GM23248 (cell line): ENCODE data around the gene FCN1. TPM values are rescaled to one million over a fixed set of nuclear protein-coding genes. Genes with fewer than 3 reads are reported as not detected.

ENCODE experiments used
- DNase-seq: peaks from one replicate; pipeline ENCODE4 v3.0.0-alpha.2; 2015
- H2AFZ ChIP-seq: fragments of 200-600 bp; sonication (generic); 2 replicates; pipeline ENCODE4 v1.6.1; 2016; ENCODE audit warnings: antibody characterized with exemption
- H3F3A ChIP-seq: fragments of 200-600 bp; sonication (generic); 2 replicates; pipeline ENCODE4 v1.6.1; 2016; ENCODE audit warnings: mild to moderate bottlenecking, antibody characterized with exemption, mixed run types; ENCODE audit not compliant: insufficient read depth
- H3K27ac ChIP-seq: fragments of 200-600 bp; sonication (generic); 2 replicates; pipeline ENCODE4 v1.5.1; 2016; ENCODE audit warnings: mild to moderate bottlenecking
- H3K27me3 ChIP-seq: fragments of 200-600 bp; sonication (generic); replicated peaks from 2 replicates; pipeline ENCODE4 v1.6.1; 2016; ENCODE audit warnings: mild to moderate bottlenecking; ENCODE audit not compliant: insufficient read depth
- H3K36me3 ChIP-seq: fragments of 200-600 bp; sonication (generic); 2 replicates; pipeline ENCODE4 v1.6.1; 2016; ENCODE audit warnings: low read depth, mild to moderate bottlenecking
- H3K4me1 ChIP-seq: fragments of 200-600 bp; sonication (generic); 2 replicates; pipeline ENCODE4 v1.6.1; 2016; ENCODE audit warnings: mild to moderate bottlenecking; ENCODE audit not compliant: insufficient read depth
- H3K4me2 ChIP-seq: fragments of 200-600 bp; sonication (generic); one replicate; pipeline ENCODE4 v1.6.1; 2016; ENCODE audit warnings: mild to moderate bottlenecking; ENCODE audit not compliant: unreplicated experiment
- H3K4me3 ChIP-seq: fragments of 200-600 bp; sonication (generic); 2 replicates; pipeline ENCODE4 v1.5.1; 2016; ENCODE audit warnings: mild to moderate bottlenecking
- H3K79me2 ChIP-seq: fragments of 200-600 bp; sonication (generic); 2 replicates; pipeline ENCODE4 v1.6.1; 2016; ENCODE audit warnings: mild to moderate bottlenecking; ENCODE audit not compliant: insufficient read depth
- H3K9ac ChIP-seq: fragments of 200-600 bp; sonication (generic); 2 replicates; pipeline ENCODE4 v1.6.1; 2016; ENCODE audit warnings: mild to moderate bottlenecking
- H3K9me2 ChIP-seq: fragments of 200-600 bp; sonication (generic); 2 replicates; pipeline ENCODE4 v1.6.1; 2016; ENCODE audit warnings: mixed run types, mild to moderate bottlenecking, moderate library complexity; ENCODE audit not compliant: insufficient read depth
- H3K9me3 ChIP-seq: fragments of 200-600 bp; sonication (generic); one replicate; pipeline ENCODE4 v1.6.1; 2017; ENCODE audit warnings: low read depth
- H4K20me1 ChIP-seq: fragments of 200-600 bp; sonication (generic); 2 replicates; pipeline ENCODE4 v1.6.0; 2016; ENCODE audit not compliant: insufficient read depth
- EZH2 ChIP-seq: fragments of 200-600 bp; sonication (generic); IDR thresholded peaks from 2 replicates; pipeline ENCODE4 v1.6.1; 2018; ENCODE audit warnings: antibody characterized with exemption, mild to moderate bottlenecking; ENCODE audit not compliant: insufficient read depth, poor library complexity, severe bottlenecking
- EZH2phosphoT487 ChIP-seq: fragments of 200-600 bp; sonication (generic); IDR thresholded peaks from 2 replicates; pipeline ENCODE4 v1.6.1; 2018; ENCODE audit warnings: antibody characterized with exemption, moderate library complexity, mild to moderate bottlenecking, low read depth; ENCODE audit not compliant: insufficient read depth
- WGBS, 2 experiments: methylation state at CpG; one replicate each; pipeline ENCODE4 v1.1.6; 2015 to 2017; ENCODE audit warnings: low lambda C conversion rate in 2 of 2, low coverage in 1 of 2; ENCODE audit errors: missing lambda C conversion rate in 2 of 2; 5-methylcytosine and 5-hydroxymethylcytosine counted together
- in situ Hi-C: fragments of 300-500 bp; cut with MboI; formaldehyde crosslinking; loops from 2 replicates; pipeline ENCODE4 v1.15.0; 2020
- polyA plus RNA-seq: library from polyadenylated mRNA; unstranded; fragments of >200 nt; fragmentation: Nextera tagmentation; extraction: Ambion mirVana; gene quantifications from 2 replicates; pipeline ENCODE4 v1.2.1, GENCODE V29; 2016
- total RNA-seq: library from RNA; depleted of rRNA; stranded (reverse); fragments of >200 nt; shearing (Covaris generic); gene quantifications from 2 replicates; pipeline ENCODE4 v1.2.3, GENCODE V29; 2014; rRNA removed

FCN1 gene
- not detected in 2 replicates for total RNA-seq
- polyA plus RNA-seq = not detected in 2 replicates

DNA sequence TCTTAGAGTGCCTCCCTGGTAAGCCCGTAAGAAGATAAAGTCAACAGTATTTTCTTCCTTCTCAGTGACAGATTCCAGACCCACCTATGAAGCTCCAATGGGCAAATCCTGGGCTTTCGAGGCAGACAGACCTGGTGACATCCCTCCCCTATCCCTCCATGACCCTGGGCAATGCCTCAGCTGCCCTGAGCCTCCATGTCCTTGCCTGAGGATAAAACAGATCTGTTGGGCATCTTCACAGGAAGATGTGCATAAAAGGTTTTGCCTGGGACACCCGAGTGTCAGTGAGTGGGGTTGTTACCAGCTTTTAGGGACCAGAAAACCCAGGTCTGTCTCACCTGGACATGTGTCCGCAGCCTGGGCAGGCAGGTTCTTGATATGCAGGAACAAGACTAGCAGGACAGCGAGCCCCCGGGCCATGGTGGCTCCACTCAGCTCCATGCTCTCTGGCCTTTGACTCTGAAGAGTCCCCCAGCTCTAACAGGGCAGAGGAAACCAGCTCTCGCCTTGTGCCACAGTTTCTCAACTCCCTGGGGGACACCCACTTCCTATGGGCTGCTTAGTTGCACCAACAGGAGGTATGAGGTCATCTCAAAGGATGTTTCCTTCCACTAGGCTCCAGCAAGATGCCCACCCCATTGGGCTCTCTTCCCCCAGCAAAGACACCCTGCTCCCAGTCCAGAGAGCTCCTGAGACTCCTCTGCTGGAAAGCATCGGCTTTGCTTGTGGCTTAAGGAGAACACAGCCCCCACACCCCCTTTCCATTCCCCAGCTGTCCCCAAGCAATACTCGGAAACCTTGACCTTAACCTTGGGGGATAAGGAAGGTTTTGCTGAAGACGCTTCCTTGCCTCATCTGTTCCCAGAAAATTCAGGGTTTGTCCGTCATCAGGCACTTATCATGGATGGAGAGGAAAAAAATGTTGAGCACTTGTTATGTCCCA is at the start of gene FCN1:
TSS of gene FCN1 (minus strand) at position 482 of the 943 bp plus-strand sequence. CDS start at position 441, 41 bp downstream.
- Histone ChIP-seq H3K9me3 (peaks cover 5% of the 10 kb centered on the region), H4K20me1 (no peaks in the 10 kb centered on the region), H3K27me3 (peaks cover 15% of the 10 kb centered on the region; the same call in 1 of the 2 replicates), H3K27ac (no peak within 1 kb of the TSS), H3K36me3 (no peaks in the 10 kb centered on the region), H3K4me2 (no peak within 1 kb of the TSS), H2AFZ (no peak within 1 kb of the TSS), H3K9ac (no peak within 1 kb of the TSS), H3K79me2 (no peaks in the 10 kb centered on the region), H3K4me1 (no peaks in the 10 kb centered on the region), H3K9me2 (no peaks in the 10 kb centered on the region), H3K4me3 (no peak within 1 kb of the TSS), H3F3A (no peaks in the 10 kb centered on the region)
- no peak for DNase-seq
- TF ChIP-seq EZH2phosphoT487 = no peak
- TF ChIP-seq EZH2 = no peak
- WGBS, 2 experiments = 45% methylated on average over 11 of the region's 11 CpGs
- in situ Hi-C loops = no loop called here

DNA sequence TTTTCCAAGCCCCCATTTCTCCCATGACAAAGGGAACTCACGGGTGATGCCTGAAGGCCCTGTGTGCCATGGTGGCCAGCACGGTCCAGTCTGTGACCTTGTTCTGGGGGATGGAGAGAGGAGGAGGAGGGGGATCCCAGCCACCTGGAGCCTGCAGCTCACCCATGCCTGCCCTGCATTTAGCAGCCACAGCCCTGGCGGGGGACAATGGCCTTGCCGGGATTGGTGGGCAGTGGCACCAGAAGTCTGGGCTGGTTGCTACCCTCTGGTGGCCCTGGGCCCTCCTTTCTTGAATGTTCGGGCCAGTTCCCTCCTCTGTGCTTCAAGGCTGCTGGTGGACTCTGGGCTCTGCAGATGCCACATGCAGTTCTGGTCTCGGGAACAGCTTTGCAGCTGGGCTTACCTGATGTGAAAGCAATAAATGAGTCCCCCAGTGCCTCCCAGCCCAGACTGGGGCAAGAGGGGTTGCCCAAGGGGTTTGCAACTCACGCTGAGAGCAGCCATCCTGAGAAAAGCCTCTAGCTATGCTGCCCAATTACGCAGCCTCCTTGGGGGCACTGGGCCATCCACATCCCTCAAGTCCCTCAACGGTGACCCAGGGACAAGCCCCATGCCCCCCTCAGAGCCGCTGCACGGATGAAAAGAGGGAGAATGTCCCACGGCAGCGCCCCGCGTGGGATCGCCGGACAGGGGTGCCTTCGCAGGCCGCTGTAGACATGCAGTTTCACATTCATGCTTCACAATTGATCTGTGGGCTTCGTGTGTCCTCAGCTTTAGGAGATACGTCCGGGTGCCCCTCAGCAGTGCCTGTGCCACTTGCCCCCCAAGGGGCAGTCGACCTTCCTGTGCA is 49.2 kb upstream of the FCN1 start:
- H3K79me2 ChIP-seq = no peaks in the 10 kb centered on the region
- peaks cover 25% of the 10 kb centered on the region; the same call in 1 of the 2 replicates for H3K27me3 ChIP-seq
- H3K9me3 ChIP-seq = no peaks in the 10 kb centered on the region
- no peaks in the 10 kb centered on the region for H3K9me2 ChIP-seq
- DNase-seq = no peak
- no peak overlapping the region for H3K4me2 ChIP-seq
- 63 to 64% methylated on average over 22 to 23 of the region's 23 CpGs for WGBS, 2 experiments
- in situ Hi-C loops = no loop called here
- H4K20me1 ChIP-seq = no peaks in the 10 kb centered on the region
- no peaks in the 10 kb centered on the region for H3K4me1 ChIP-seq
- no peak overlapping the region for H2AFZ ChIP-seq
- H3K4me3 ChIP-seq = no peak overlapping the region
- TF ChIP-seq EZH2 = no peak
- TF ChIP-seq EZH2phosphoT487 = no peak
- no peak overlapping the region for H3K9ac ChIP-seq
- H3K27ac ChIP-seq = no peak overlapping the region
- H3K36me3 ChIP-seq = no peaks in the 10 kb centered on the region
- no peaks in the 10 kb centered on the region for H3F3A ChIP-seq

DNA sequence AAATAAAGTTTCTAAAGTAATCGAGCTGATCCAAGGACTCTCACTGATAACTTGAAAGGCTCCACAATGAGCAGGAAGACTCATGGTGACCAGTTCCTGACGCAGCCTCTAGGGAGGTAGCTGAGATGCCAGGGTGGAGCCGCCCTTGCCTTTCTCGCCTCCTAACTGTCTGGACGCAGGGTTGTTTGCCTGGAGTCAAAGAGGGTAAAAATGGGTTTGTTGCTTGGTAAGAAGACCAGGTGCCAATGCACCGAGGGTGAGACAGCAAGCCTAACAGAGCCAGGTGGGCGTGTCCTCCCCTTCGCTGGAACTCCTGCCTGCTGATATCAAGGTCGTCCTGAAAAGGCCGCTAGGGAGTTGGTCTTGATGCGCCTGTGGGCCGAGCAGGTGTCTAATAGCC is 48.6 kb upstream of the FCN1 start:
- Histone ChIP-seq H3K9me2 (no peaks in the 10 kb centered on the region), H3K79me2 (no peaks in the 10 kb centered on the region)
- in situ Hi-C loops = no loop called here

DNA sequence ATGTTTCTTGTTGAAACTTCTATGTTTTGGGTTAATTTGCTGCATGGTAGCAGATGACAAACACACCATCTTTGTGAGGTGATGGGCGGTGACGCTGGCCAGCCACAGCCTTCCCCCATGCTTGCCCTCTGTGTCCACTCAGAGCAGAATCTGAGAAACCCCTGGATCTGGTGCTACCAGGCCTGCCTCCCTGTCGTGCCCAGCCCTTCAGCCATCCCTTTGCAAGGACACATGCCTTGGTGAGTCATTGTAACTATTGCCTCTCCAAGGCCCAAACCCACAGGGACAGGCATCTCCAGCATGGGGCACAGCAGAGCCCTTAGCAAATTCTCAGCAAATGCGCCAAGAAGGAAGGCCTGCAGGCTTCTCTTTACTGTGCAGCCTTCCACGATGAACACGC is 48.1 kb upstream of the FCN1 start:
- Histone ChIP-seq H3K9ac (no peak overlapping the region), H3K27me3 (peaks cover 25% of the 10 kb centered on the region; the same call in 1 of the 2 replicates), H3K4me1 (no peaks in the 10 kb centered on the region), H3K79me2 (no peaks in the 10 kb centered on the region), H3K36me3 (no peaks in the 10 kb centered on the region), H3K4me2 (no peak overlapping the region), H3K9me2 (no peaks in the 10 kb centered on the region), H3K4me3 (no peak overlapping the region), H3K9me3 (no peaks in the 10 kb centered on the region), H3F3A (no peaks in the 10 kb centered on the region), H2AFZ (no peak overlapping the region), H3K27ac (no peak overlapping the region), H4K20me1 (no peaks in the 10 kb centered on the region)
- no peak for DNase-seq
- in situ Hi-C loops = no loop called here
- no peak for TF ChIP-seq EZH2
- no peak for TF ChIP-seq EZH2phosphoT487
- WGBS, 2 experiments = 53 to 60% methylated on average over 6 of the region's 6 CpGs

More for the DNA sequence above, 48.6 kb upstream of the FCN1 start:
- no peak overlapping the region for H2AFZ ChIP-seq
- H3F3A ChIP-seq = no peaks in the 10 kb centered on the region
- no peaks in the 10 kb centered on the region for H3K4me1 ChIP-seq
- no peaks in the 10 kb centered on the region for H3K36me3 ChIP-seq
- no peak overlapping the region for H3K4me2 ChIP-seq
- no peaks in the 10 kb centered on the region for H3K9me3 ChIP-seq
- no peaks in the 10 kb centered on the region for H4K20me1 ChIP-seq
- TF ChIP-seq EZH2phosphoT487 = no peak
- no peak for TF ChIP-seq EZH2
- peaks cover 25% of the 10 kb centered on the region; the same call in 1 of the 2 replicates for H3K27me3 ChIP-seq
- no peak for DNase-seq
- H3K9ac ChIP-seq = no peak overlapping the region
- H3K4me3 ChIP-seq = no peak overlapping the region
- 47 to 50% methylated on average over 12 of the region's 12 CpGs for WGBS, 2 experiments
- H3K27ac ChIP-seq = no peak overlapping the region
